Astrocyte (in vitro differentiated cells and primary cell): ENCODE results near the gene CLDND1. TPM values are rescaled to one million over a fixed set of nuclear protein-coding genes. Genes with fewer than 3 reads are reported as not detected.

Source experiments
- DNase-seq: peaks from one replicate; pipeline ENCODE4 v3.0.0-alpha.2; 2010; ENCODE audit warnings: low read depth
- FAIRE-seq: peaks from 2 replicates; lab custom pipeline; 2011; peaks lifted over from hg19 to GRCh38; lab: Jason Lieb, UNC
- H2AFZ ChIP-seq: 2 replicates; pipeline ENCODE4 v1.6.0; 2012; ENCODE audit warnings: low read depth, low read length, inconsistent platforms
- H3K27ac ChIP-seq: 2 replicates; pipeline ENCODE4 v1.5.1; 2011; ENCODE audit warnings: low read depth, low read length, inconsistent platforms
- H3K27me3 ChIP-seq: 2 replicates; pipeline ENCODE4 v1.6.0; 2011; ENCODE audit warnings: low read length, inconsistent platforms; ENCODE audit not compliant: insufficient read depth
- H3K36me3 ChIP-seq: 2 replicates; pipeline ENCODE4 v1.5.1; 2011; ENCODE audit warnings: low read length, inconsistent platforms; ENCODE audit not compliant: insufficient read depth
- H3K4me1 ChIP-seq: 2 replicates; pipeline ENCODE4 v1.5.1; 2011; ENCODE audit warnings: low read length, inconsistent platforms; ENCODE audit not compliant: insufficient read depth
- H3K4me2 ChIP-seq: 2 replicates; pipeline ENCODE4 v1.6.0; 2012; ENCODE audit warnings: low read length, inconsistent platforms
- H3K4me3 ChIP-seq: 2 replicates; pipeline ENCODE4 v1.5.1; 2011; ENCODE audit warnings: low read depth, mild to moderate bottlenecking, low read length, inconsistent platforms; ENCODE audit not compliant: insufficient read depth
- H3K79me2 ChIP-seq: 2 replicates; pipeline ENCODE4 v1.6.0; 2012; ENCODE audit warnings: mild to moderate bottlenecking, low read length, inconsistent platforms; ENCODE audit not compliant: insufficient read depth
- H3K9ac ChIP-seq: 2 replicates; pipeline ENCODE4 v1.6.0; 2012; ENCODE audit warnings: mild to moderate bottlenecking, low read length, inconsistent platforms
- H3K9me3 ChIP-seq: 2 replicates; pipeline ENCODE4 v1.5.1; 2012; ENCODE audit warnings: low read depth, mild to moderate bottlenecking, low read length, inconsistent platforms; ENCODE audit not compliant: insufficient read depth
- H4K20me1 ChIP-seq: 2 replicates; pipeline ENCODE4 v1.6.0; 2012; ENCODE audit warnings: low read length, inconsistent platforms; ENCODE audit not compliant: insufficient read depth
- H3K27ac Mint-ChIP-seq: one replicate; pipeline ENCODE4 v1.8.0; 2021; ENCODE audit warnings: mild to moderate bottlenecking, mixed read lengths; ENCODE audit not compliant: unreplicated experiment
- H3K27me3 Mint-ChIP-seq: one replicate; pipeline ENCODE4 v1.8.0; 2021; ENCODE audit warnings: low read depth, mixed read lengths; ENCODE audit not compliant: unreplicated experiment
- H3K36me3 Mint-ChIP-seq: one replicate; pipeline ENCODE4 v1.8.0; 2021; ENCODE audit warnings: low read depth, mixed read lengths; ENCODE audit not compliant: unreplicated experiment
- H3K4me1 Mint-ChIP-seq: one replicate; pipeline ENCODE4 v1.8.0; 2021; ENCODE audit warnings: low read depth, mixed read lengths; ENCODE audit not compliant: unreplicated experiment
- H3K4me3 Mint-ChIP-seq: one replicate; pipeline ENCODE4 v1.8.0; 2021; ENCODE audit warnings: mild to moderate bottlenecking, moderate library complexity, mixed read lengths; ENCODE audit not compliant: unreplicated experiment
- H3K9me3 Mint-ChIP-seq: one replicate; pipeline ENCODE4 v1.8.0; 2021; ENCODE audit warnings: mild to moderate bottlenecking, mixed read lengths; ENCODE audit not compliant: unreplicated experiment
- EZH2 ChIP-seq: IDR thresholded peaks from 2 replicates; pipeline ENCODE4 v1.6.1; 2012; ENCODE audit warnings: mild to moderate bottlenecking, low read length, inconsistent platforms; ENCODE audit not compliant: insufficient read depth
- total RNA-seq: library from RNA; stranded (reverse); gene quantifications from 2 replicates; pipeline ENCODE4 v1.2.1, GENCODE V29; 2021
- TF ChIP-seq, protein P1 (sequence below): IDR thresholded peaks from 2 replicates; pipeline ENCODE4 v1.5.1; 2011; ENCODE audit warnings: low read depth, mild to moderate bottlenecking, inconsistent platforms, low read length, moderate library complexity; ENCODE audit not compliant: insufficient read depth

Gene CLDND1
- total RNA-seq, 1 donor from 2014 or later, result 104 TPM

DNA sequence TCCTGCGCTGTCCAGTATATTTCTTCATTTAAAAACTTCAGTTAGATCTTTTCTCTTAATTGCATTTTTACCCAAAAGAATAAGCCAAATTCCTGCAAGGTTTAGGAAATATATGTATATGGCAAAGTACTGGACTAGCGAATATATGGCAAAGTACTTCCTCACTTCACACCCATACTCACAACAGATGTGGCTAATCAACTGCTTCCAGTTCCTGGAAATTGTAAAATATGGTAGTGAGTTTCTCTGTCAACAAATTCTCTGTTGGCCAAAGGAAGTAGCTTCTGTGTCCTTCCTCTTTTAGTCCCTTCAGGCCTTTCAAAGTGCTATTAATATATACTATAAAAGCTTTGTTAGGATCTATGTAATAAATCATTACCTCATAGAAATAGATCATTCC is 31.1 kb upstream of the CLDND1 start:
- no peak for DNase-seq
- H3K4me1 Mint-ChIP-seq, result peaks cover 3% of the 10 kb centered on the region
- no peak overlapping the region for H2AFZ ChIP-seq
- no peaks in the 10 kb centered on the region for H3K4me1 ChIP-seq
- peaks cover 4% of the 10 kb centered on the region for H3K27me3 Mint-ChIP-seq
- no peak overlapping the region for H3K4me2 ChIP-seq
- no peak overlapping the region for H3K27ac ChIP-seq
- H3K36me3 Mint-ChIP-seq, result no peaks in the 10 kb centered on the region
- H3K9me3 ChIP-seq, result no peaks in the 10 kb centered on the region
- peaks cover 9% of the 10 kb centered on the region for H3K27me3 ChIP-seq
- no peak overlapping the region for H3K4me3 ChIP-seq
- H3K36me3 ChIP-seq, result no peaks in the 10 kb centered on the region
- H3K9ac ChIP-seq, result no peak overlapping the region
- no peaks in the 10 kb centered on the region for H3K79me2 ChIP-seq
- FAIRE-seq, result no peak
- TF ChIP-seq, protein P1, sequence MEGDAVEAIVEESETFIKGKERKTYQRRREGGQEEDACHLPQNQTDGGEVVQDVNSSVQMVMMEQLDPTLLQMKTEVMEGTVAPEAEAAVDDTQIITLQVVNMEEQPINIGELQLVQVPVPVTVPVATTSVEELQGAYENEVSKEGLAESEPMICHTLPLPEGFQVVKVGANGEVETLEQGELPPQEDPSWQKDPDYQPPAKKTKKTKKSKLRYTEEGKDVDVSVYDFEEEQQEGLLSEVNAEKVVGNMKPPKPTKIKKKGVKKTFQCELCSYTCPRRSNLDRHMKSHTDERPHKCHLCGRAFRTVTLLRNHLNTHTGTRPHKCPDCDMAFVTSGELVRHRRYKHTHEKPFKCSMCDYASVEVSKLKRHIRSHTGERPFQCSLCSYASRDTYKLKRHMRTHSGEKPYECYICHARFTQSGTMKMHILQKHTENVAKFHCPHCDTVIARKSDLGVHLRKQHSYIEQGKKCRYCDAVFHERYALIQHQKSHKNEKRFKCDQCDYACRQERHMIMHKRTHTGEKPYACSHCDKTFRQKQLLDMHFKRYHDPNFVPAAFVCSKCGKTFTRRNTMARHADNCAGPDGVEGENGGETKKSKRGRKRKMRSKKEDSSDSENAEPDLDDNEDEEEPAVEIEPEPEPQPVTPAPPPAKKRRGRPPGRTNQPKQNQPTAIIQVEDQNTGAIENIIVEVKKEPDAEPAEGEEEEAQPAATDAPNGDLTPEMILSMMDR, result no peak
- TF ChIP-seq EZH2, result no peak
- H4K20me1 ChIP-seq, result no peaks in the 10 kb centered on the region
- no peak overlapping the region for H3K4me3 Mint-ChIP-seq
- H3K9me3 Mint-ChIP-seq, result no peaks in the 10 kb centered on the region
- no peak overlapping the region for H3K27ac Mint-ChIP-seq

- H3K4me3 Mint-ChIP-seq, result no peak overlapping the region
- H3K4me3 ChIP-seq, result no peak overlapping the region
- H3K36me3 ChIP-seq, result no peaks in the 10 kb centered on the region
- no peak overlapping the region for H2AFZ ChIP-seq
- peaks cover 3% of the 10 kb centered on the region for H3K4me1 Mint-ChIP-seq
- no peaks in the 10 kb centered on the region for H3K4me1 ChIP-seq
- H4K20me1 ChIP-seq, result no peaks in the 10 kb centered on the region
- no peak overlapping the region for H3K27ac Mint-ChIP-seq
- no peak for DNase-seq
- peaks cover 4% of the 10 kb centered on the region for H3K27me3 Mint-ChIP-seq
- H3K9me3 ChIP-seq, result no peaks in the 10 kb centered on the region
- no peak overlapping the region for H3K9ac ChIP-seq
- no peak overlapping the region for H3K27ac ChIP-seq
- no peaks in the 10 kb centered on the region for H3K79me2 ChIP-seq
- H3K27me3 ChIP-seq, result peaks cover 9% of the 10 kb centered on the region
- no peaks in the 10 kb centered on the region for H3K9me3 Mint-ChIP-seq
- H3K36me3 Mint-ChIP-seq, result no peaks in the 10 kb centered on the region
- TF ChIP-seq, protein P1, result no peak
- no peak for TF ChIP-seq EZH2
- H3K4me2 ChIP-seq, result no peak overlapping the region
- FAIRE-seq, result no peak
Measured at GRCh38 chr3:98553021-98553563, 30.4 kb upstream of the CLDND1 start.

DNA sequence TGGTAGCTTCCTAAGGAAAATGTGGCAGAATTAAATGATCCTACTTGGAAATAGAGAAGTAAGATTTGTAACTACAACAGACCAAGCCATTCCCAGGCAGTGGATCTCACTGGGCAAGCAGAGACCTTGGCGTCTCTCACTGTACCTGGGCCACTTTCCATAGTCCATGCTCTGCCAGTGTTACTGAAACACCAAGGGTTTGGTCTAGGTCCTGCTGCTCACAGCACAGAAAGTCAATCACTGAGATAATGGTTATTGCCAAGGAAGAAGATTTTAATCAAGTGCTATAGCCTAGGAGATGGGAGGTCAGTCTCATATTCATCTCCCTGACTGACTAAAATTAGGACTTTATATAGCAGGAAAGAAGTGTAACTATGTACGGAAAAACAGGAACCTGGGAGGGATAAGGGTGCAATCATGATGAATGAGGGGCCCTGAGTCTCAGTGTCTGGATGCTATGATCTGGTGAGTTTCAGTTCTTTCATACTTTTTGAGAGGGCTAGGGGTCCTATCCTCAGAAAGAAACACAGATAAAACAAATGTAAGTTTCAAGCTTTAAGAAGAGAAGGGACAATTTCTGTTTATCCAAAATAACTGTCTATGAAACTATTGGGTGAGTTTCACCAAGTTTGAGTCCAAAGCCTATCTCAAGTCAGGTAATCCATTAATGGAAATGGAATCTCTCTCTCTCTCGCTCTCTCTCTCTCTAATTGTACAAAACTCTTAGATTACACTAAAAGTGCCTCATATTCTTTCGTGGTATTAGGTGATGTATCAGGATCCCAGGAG is 29.7 kb upstream of the CLDND1 start:
- H2AFZ ChIP-seq, result no peak overlapping the region
- no peak for FAIRE-seq
- no peaks in the 10 kb centered on the region for H3K79me2 ChIP-seq
- H3K4me3 ChIP-seq, result no peak overlapping the region
- H3K4me1 Mint-ChIP-seq, result peaks cover 2% of the 10 kb centered on the region
- H3K27me3 Mint-ChIP-seq, result peaks cover 4% of the 10 kb centered on the region
- H3K4me3 Mint-ChIP-seq, result no peak overlapping the region
- TF ChIP-seq, protein P1, result no peak
- no peak for TF ChIP-seq EZH2
- no peaks in the 10 kb centered on the region for H3K36me3 ChIP-seq
- H3K27ac ChIP-seq, result no peak overlapping the region
- no peaks in the 10 kb centered on the region for H4K20me1 ChIP-seq
- no peak overlapping the region for H3K27ac Mint-ChIP-seq
- H3K9me3 Mint-ChIP-seq, result no peaks in the 10 kb centered on the region
- no peak overlapping the region for H3K9ac ChIP-seq
- peaks cover 9% of the 10 kb centered on the region for H3K27me3 ChIP-seq
- DNase-seq, result no peak
- no peaks in the 10 kb centered on the region for H3K9me3 ChIP-seq
- H3K4me1 ChIP-seq, result no peaks in the 10 kb centered on the region
- H3K4me2 ChIP-seq, result no peak overlapping the region
- no peaks in the 10 kb centered on the region for H3K36me3 Mint-ChIP-seq
